Trophoblast cell (in vitro differentiated cells and primary cell): Measurements from ENCODE around the gene SLPI.

Source experiments
- DNase-seq, 2 donors: peaks; one replicate each; pipeline ENCODE4 v3.0.0-alpha.2; 2016
- H2AFZ ChIP-seq: 2 replicates; pipeline ENCODE4 v1.6.1; 2013; ENCODE audit warnings: low read length, moderate library complexity, mild to moderate bottlenecking; ENCODE audit not compliant: insufficient read depth, poor library complexity
- H2AK5ac ChIP-seq: 2 replicates; pipeline ENCODE4 v1.6.1; 2013; ENCODE audit warnings: mild to moderate bottlenecking, low read length
- H2BK120ac ChIP-seq: 2 replicates; pipeline ENCODE4 v1.6.1; 2013; ENCODE audit warnings: low read length, mild to moderate bottlenecking, moderate library complexity; ENCODE audit not compliant: insufficient read depth, poor library complexity
- H2BK12ac ChIP-seq: 2 replicates; pipeline ENCODE4 v1.6.1; 2013; ENCODE audit warnings: mild to moderate bottlenecking, low read length, moderate library complexity
- H2BK5ac ChIP-seq: 2 replicates; pipeline ENCODE4 v1.6.1; 2013; ENCODE audit warnings: low read length, low read depth, moderate library complexity, mild to moderate bottlenecking; ENCODE audit not compliant: poor library complexity
- H3K14ac ChIP-seq: 2 replicates; pipeline ENCODE4 v1.6.1; 2013; ENCODE audit warnings: mild to moderate bottlenecking, low read length
- H3K18ac ChIP-seq: 2 replicates; pipeline ENCODE4 v1.6.1; 2013; ENCODE audit warnings: mild to moderate bottlenecking, low read length
- H3K23ac ChIP-seq: 2 replicates; pipeline ENCODE4 v1.6.1; 2013; ENCODE audit warnings: low read length
- H3K27ac ChIP-seq: 2 replicates; pipeline ENCODE4 v1.5.1; 2013; ENCODE audit warnings: low read depth, mild to moderate bottlenecking, inconsistent platforms, low read length, moderate library complexity
- H3K27me3 ChIP-seq: 2 replicates; pipeline ENCODE4 v1.6.1; 2013; ENCODE audit warnings: inconsistent platforms, mild to moderate bottlenecking, low read length, moderate library complexity; ENCODE audit not compliant: insufficient read depth
- H3K36me3 ChIP-seq, 2 experiments: 1 replicate in 1 of 2; 2 replicates in 1 of 2; pipeline ENCODE4 v1.6.1; 2013; ENCODE audit warnings: low read length in 2 of 2, mild to moderate bottlenecking in 2 of 2, moderate library complexity in 1 of 2; ENCODE audit not compliant: insufficient read depth in 2 of 2, control insufficient read depth in 1 of 2
- H3K4ac ChIP-seq: 2 replicates; pipeline ENCODE4 v1.6.1; 2013; ENCODE audit warnings: low read depth, mild to moderate bottlenecking, low read length, moderate library complexity
- H3K4me1 ChIP-seq, 2 experiments: 1 replicate in 1 of 2; 2 replicates in 1 of 2; pipeline ENCODE4 v1.6.1; 2013; ENCODE audit warnings: low read length in 2 of 2, mild to moderate bottlenecking in 2 of 2, moderate library complexity in 1 of 2; ENCODE audit not compliant: insufficient read depth in 2 of 2, control insufficient read depth in 1 of 2
- H3K4me2 ChIP-seq: 2 replicates; pipeline ENCODE4 v1.6.1; 2013; ENCODE audit warnings: inconsistent platforms, mild to moderate bottlenecking, low read length, moderate library complexity
- H3K4me3 ChIP-seq: 2 replicates; pipeline ENCODE4 v1.5.1; 2013; ENCODE audit warnings: mild to moderate bottlenecking, low read depth, low read length, inconsistent platforms
- H3K79me1 ChIP-seq: one replicate; pipeline ENCODE4 v1.6.1; 2013; ENCODE audit warnings: low read length
- H3K79me2 ChIP-seq: 2 replicates; pipeline ENCODE4 v1.6.1; 2013; ENCODE audit warnings: low read length, mild to moderate bottlenecking; ENCODE audit not compliant: control insufficient read depth, insufficient read depth, poor library complexity
- H3K9ac ChIP-seq: 2 replicates; pipeline ENCODE4 v1.6.1; 2013; ENCODE audit warnings: mild to moderate bottlenecking, low read length
- H3K9me3 ChIP-seq: 2 replicates; pipeline ENCODE4 v1.6.1; 2013; ENCODE audit warnings: low read depth, mild to moderate bottlenecking, control low read depth, inconsistent platforms, low read length; ENCODE audit not compliant: insufficient read depth
- H4K12ac ChIP-seq: 2 replicates; pipeline ENCODE4 v1.6.1; 2013; ENCODE audit warnings: low read depth, mild to moderate bottlenecking, low read length, moderate library complexity
- H4K8ac ChIP-seq: 2 replicates; pipeline ENCODE4 v1.6.1; 2013; ENCODE audit warnings: low read depth, mild to moderate bottlenecking, low read length, moderate library complexity
- H4K91ac ChIP-seq: one replicate; pipeline ENCODE4 v1.6.1; 2013; ENCODE audit warnings: low read depth, mild to moderate bottlenecking, low read length, moderate library complexity
- WGBS: extraction: QIAGEN DNeasy Blood & Tissue Kit; methylation state at CpG from one replicate; pipeline ENCODE4 v1.1.7; 2013; ENCODE audit warnings: missing lambda C conversion rate; ENCODE audit not compliant: insufficient read length, insufficient coverage; ENCODE audit errors: extremely low coverage; 5-methylcytosine and 5-hydroxymethylcytosine counted together

SLPI gene

DNA sequence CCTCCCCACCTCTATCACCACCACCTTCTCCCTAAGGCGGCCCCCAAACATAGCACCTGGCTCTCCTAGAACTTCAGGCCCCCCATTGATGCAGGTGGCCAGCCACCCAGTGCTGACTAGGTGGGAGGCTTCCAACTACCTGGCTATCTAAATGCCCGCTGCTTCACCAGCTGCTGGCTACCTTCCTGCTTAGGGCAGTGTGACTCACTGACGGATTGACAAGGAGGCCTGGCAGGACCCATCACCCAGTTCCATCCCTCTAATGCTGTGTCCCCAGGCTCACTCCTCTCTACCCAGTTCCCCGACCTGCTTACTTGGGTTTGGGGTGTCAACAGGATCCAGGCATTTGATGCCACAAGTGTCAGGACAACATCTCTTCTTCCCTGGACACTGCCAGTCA is 1.1 kb downstream of the SLPI start:
- H4K91ac ChIP-seq = no peak overlapping the region
- H2BK12ac ChIP-seq = no peak overlapping the region
- no peaks in the 10 kb centered on the region for H3K79me1 ChIP-seq
- no peak overlapping the region for H3K4me3 ChIP-seq
- no peak overlapping the region for H3K23ac ChIP-seq
- H2BK5ac ChIP-seq = no peak overlapping the region
- no peak overlapping the region for H4K8ac ChIP-seq
- H3K36me3 ChIP-seq = no peaks in the 10 kb centered on the region
- H3K18ac ChIP-seq = no peak overlapping the region
- no peak overlapping the region for H4K12ac ChIP-seq
- H3K4ac ChIP-seq = no peak overlapping the region
- H2BK120ac ChIP-seq = no peak overlapping the region
- H3K27me3 ChIP-seq = no peaks in the 10 kb centered on the region
- H3K9ac ChIP-seq = no peak overlapping the region
- no CpG with 5 or more reads among the region's 4 CpGs for WGBS
- no peaks in the 10 kb centered on the region for H3K9me3 ChIP-seq
- no peak overlapping the region for H3K4me2 ChIP-seq
- H3K79me2 ChIP-seq = no peaks in the 10 kb centered on the region
- no peaks in the 10 kb centered on the region for H3K4me1 ChIP-seq
- no peak overlapping the region for H2AFZ ChIP-seq
- H3K14ac ChIP-seq = no peak overlapping the region
- no peak overlapping the region for H3K27ac ChIP-seq
- DNase-seq = no peak
- no peak overlapping the region for H2AK5ac ChIP-seq

GRCh38 chr20:45251884-45252560 is 2.3 kb downstream of the SLPI start:
- no peak overlapping the region for H3K4me2 ChIP-seq
- no peaks in the 10 kb centered on the region for H3K36me3 ChIP-seq
- no peaks in the 10 kb centered on the region for H3K79me1 ChIP-seq
- no peak overlapping the region for H2AK5ac ChIP-seq
- H3K14ac ChIP-seq = no peak overlapping the region
- no peak overlapping the region for H3K23ac ChIP-seq
- no peak overlapping the region for H3K27ac ChIP-seq
- no peak overlapping the region for H4K12ac ChIP-seq
- no peak overlapping the region for H2BK120ac ChIP-seq
- no peak overlapping the region for H3K18ac ChIP-seq
- H3K4ac ChIP-seq = no peak overlapping the region
- no peak overlapping the region for H4K8ac ChIP-seq
- no peaks in the 10 kb centered on the region for H3K79me2 ChIP-seq
- no peak for DNase-seq
- H3K4me1 ChIP-seq = no peaks in the 10 kb centered on the region
- H3K27me3 ChIP-seq = no peaks in the 10 kb centered on the region
- no peak overlapping the region for H3K4me3 ChIP-seq
- H2BK12ac ChIP-seq = no peak overlapping the region
- H2BK5ac ChIP-seq = no peak overlapping the region
- H3K9me3 ChIP-seq = no peaks in the 10 kb centered on the region
- no peak overlapping the region for H2AFZ ChIP-seq
- WGBS = no CpG with 5 or more reads among the region's 5 CpGs
- no peak overlapping the region for H4K91ac ChIP-seq
- no peak overlapping the region for H3K9ac ChIP-seq

- Histone ChIP-seq H3K18ac (no peak overlapping the region), H3K79me1 (no peaks in the 10 kb centered on the region), H3K4ac (no peak overlapping the region), H3K27ac (no peak overlapping the region), H3K36me3 (no peaks in the 10 kb centered on the region), H4K8ac (no peak overlapping the region), H3K79me2 (no peaks in the 10 kb centered on the region), H3K23ac (no peak overlapping the region), H3K9me3 (no peaks in the 10 kb centered on the region), H2BK12ac (no peak overlapping the region), H3K27me3 (no peaks in the 10 kb centered on the region), H2AFZ (no peak overlapping the region), H3K4me3 (no peak overlapping the region), H2BK120ac (no peak overlapping the region), H4K12ac (no peak overlapping the region), H3K4me1 (no peaks in the 10 kb centered on the region), H2AK5ac (no peak overlapping the region), H3K4me2 (no peak overlapping the region), H2BK5ac (no peak overlapping the region), H3K9ac (no peak overlapping the region), H4K91ac (no peak overlapping the region), H3K14ac (no peak overlapping the region)
- no peak for DNase-seq
Measured at GRCh38 chr20:45248609-45249008, 5.8 kb downstream of the SLPI start.

- Histone ChIP-seq H3K27ac (no peak overlapping the region), H3K9me3 (no peaks in the 10 kb centered on the region), H4K91ac (no peak overlapping the region), H3K4ac (no peak overlapping the region), H3K14ac (no peak overlapping the region), H3K4me3 (no peak overlapping the region), H2AFZ (no peak overlapping the region), H3K79me1 (no peaks in the 10 kb centered on the region), H2BK120ac (no peak overlapping the region), H2BK5ac (no peak overlapping the region), H3K36me3 (no peaks in the 10 kb centered on the region), H4K12ac (no peak overlapping the region), H3K79me2 (no peaks in the 10 kb centered on the region), H3K4me2 (no peak overlapping the region), H3K27me3 (no peaks in the 10 kb centered on the region), H2AK5ac (no peak overlapping the region), H3K9ac (no peak overlapping the region), H2BK12ac (no peak overlapping the region), H3K23ac (no peak overlapping the region), H4K8ac (no peak overlapping the region), H3K18ac (no peak overlapping the region), H3K4me1 (no peaks in the 10 kb centered on the region)
- no peak for DNase-seq
- WGBS = no CpG with 5 or more reads among the region's 1 CpG
Measured at GRCh38 chr20:45247865-45248264, 6.5 kb downstream of the SLPI start.
